Activated CD4-positive, alpha-beta T cell treated with anti-CD3 and anti-CD28 coated beads, Interleukin-2, amount 50 U/mL, for 24 hours (primary cell): ENCODE measurements around the gene COL4A6.

Experiments used
- DNase-seq, 2 donors: peaks; one replicate each; pipeline ENCODE4 v3.0.0-alpha.2; 2020; ENCODE audit warnings: low read depth in 1 of 2, low spot score in 1 of 2

The COL4A6 gene

GRCh38 chrX:108331126-108331909 lies 106.9 kb downstream of the COL4A6 start:
- no peak for DNase-seq

DNA sequence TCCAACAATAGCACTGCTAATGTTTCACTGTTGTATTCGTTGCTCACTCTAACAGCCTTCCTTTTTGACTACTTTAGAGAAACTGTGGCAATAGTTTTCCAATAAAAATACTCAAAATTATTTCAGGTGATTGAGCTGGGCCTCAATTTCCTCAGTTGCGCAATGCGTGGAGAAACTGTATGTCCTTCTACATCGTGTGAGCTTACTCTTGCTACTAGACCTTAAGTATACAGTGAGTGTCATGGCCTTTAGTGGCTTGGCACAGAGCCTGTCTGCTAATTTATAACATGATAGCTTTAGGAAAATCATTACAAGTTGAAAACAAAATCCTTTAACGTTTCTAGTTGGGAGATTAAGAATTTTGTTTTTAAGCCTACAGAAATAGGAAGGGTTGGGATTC lies 114.5 kb downstream of the COL4A6 start:
- no peak for DNase-seq

GRCh38 chrX:108322234-108322633 lies 116.0 kb downstream of the COL4A6 start:
- DNase-seq: no peak

- no peak for DNase-seq
Measured at GRCh38 chrX:108316456-108316855, 121.8 kb downstream of the COL4A6 start.

DNA sequence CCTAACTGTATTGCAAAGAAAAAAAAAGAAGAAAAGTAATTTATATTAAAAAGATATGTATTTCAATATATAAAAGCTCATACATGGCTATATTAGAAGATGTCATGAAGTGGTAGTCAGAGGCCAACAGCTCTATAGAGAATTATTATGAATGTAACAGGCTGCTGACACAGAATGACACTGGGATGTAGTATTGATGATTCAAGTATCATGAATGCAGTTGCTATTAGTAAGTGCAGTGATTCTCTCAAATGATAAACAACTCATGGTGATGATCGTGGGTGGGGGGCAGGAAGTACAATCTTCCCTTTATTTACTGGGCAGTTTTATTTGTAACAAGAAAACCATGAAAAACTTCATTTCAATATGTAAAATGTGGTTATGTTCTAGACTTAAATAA lies 124.6 kb downstream of the COL4A6 start:
- DNase-seq: no peak

- no peak for DNase-seq
Measured at GRCh38 chrX:108312957-108313356, 125.3 kb downstream of the COL4A6 start.

DNA sequence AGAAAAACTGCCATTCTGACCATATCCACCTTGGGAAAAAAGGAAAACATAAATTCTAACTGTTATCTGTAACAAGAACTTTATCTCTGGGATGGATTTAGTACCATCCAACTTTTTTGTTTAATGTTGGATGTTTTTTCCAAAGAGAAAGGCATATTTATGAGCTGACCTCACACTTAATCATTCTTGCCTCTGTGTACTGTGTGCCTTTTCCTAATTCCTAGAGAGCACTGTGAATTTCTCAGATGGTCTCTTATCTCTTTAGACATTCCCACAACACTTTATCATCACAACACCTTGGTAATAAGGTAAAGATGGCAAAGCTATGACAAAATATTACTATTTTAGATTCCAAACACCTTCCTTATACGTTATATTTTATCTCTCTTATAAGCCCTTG lies 126.2 kb downstream of the COL4A6 start:
- no peak for DNase-seq

DNA sequence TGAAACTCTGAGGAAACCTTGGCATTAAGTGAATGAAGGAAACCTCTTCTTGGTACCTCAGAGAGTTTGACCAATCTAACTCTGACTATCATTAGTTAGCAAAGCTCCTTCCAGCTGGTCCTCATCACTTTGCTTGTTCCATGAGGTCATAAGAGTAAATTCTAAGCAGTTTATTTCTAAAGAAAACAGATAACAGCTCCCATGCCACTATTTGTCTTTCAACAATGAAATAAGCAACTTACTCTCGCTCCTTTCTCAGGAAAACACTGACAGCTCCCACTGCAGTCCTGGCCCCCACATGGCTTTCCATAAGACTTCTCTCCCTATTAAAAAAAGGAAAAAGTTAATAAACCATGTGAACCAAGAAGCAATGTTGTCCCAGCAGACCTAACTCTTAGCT lies 127.7 kb downstream of the COL4A6 start:
- no peak for DNase-seq

DNA sequence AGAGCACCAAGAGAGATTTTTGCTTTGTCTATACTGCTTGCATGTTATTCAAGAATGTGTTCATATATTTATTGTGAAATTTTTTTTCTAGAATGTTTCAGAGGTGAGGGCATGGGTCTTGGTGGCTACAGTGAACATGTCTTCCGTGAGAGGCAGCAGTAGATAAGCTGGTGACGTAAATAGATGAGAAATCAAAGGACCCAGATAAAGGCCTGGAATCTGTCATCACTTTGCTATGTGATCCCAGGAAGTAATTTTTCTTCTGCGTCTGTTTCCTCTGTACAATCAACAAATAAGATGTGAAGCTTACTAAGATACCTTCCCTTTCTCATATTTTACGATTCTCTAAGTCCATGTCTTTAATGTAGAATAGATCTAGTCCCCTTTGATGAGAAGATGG lies 129.1 kb downstream of the COL4A6 start:
- no peak for DNase-seq

DNA sequence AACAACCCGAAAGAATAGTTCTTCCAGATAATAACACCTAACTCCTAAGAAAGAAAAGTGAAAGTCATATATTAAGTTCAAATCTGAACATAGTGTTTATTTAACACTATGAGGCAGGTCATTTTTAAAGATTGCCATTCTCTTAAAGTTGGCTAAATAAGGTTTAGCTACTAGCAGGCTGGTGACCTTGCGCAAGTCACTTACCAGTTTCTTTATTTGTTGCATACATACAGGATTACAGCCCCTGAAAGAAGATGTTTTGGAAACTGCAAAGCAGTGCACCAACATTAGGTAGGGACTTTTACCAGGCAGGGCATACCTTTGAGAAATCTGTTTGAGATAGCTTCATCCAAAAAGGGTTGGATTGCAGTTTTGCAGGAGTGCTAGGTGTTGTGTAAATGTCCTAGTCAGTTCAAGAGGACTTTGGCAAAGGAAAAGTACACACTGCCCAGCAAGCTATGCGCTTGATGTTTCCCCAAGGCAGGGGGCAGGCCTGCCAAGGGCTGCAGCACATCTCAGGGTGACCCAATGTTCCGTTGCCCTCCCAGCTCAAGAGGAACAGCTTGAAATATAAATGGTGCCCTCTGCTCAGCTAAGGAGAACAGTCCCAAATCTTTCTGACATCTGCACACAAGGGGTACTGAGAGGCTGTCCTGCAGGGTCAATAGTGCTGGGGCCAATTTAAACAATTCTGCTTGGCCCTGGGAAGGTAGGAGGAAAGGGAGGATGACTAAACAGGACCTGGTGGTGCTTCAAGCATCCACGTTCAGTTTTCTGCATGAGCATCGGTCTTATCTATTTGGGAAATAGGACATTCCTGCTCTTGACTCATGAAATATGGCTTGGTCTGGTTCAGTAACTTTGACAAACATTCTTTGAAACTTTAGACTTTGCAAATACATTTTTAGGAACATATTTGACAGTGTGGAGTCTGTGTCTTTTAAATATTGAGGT lies 130.8 kb downstream of the COL4A6 start:
- no peak for DNase-seq

DNA sequence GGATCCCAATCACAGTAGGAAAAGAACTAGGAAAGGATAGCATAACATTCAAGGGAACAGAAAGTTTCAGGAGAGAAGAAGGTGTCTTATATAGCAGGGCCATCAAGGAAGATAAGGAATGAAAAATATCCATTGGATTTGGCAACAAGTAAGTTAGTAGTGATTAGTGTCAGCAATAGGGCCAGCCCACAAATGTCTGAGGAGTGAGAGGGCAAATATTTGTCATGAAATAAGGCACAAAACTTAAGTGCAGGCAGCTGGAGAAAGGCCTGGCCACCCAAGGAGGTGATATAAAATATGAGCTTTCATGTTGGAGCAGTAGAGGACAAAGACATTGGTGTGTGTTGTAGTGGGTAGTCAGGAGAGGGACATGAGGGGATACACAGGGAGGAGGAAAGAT lies 132.1 kb downstream of the COL4A6 start:
- DNase-seq: no peak

DNA sequence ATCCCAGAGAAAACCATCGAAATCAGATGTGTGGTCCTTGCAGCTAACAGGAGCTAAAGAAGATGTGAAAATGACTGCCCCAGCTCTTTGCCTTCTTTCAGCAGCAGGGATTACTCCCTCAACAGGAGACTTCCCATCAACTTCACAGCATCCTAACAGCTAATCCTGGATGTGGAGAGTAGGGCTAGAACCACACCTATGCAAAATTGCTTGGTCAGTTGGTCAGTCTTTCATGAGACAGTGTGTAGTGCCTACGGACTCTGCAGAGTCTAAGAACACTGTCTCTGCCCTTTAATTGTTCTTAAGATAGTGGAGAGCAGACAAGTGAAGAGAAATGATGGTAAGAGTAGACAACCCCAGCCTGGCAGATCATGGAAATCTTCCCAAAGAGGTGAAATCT lies 133.5 kb downstream of the COL4A6 start:
- no peak for DNase-seq

GRCh38 chrX:108304210-108304609 lies 134.0 kb downstream of the COL4A6 start:
- DNase-seq: no peak

- DNase-seq: no peak
Measured at GRCh38 chrX:108303682-108304081, 134.5 kb downstream of the COL4A6 start.

GRCh38 chrX:108299704-108300103 lies 138.5 kb downstream of the COL4A6 start:
- no peak for DNase-seq

DNA sequence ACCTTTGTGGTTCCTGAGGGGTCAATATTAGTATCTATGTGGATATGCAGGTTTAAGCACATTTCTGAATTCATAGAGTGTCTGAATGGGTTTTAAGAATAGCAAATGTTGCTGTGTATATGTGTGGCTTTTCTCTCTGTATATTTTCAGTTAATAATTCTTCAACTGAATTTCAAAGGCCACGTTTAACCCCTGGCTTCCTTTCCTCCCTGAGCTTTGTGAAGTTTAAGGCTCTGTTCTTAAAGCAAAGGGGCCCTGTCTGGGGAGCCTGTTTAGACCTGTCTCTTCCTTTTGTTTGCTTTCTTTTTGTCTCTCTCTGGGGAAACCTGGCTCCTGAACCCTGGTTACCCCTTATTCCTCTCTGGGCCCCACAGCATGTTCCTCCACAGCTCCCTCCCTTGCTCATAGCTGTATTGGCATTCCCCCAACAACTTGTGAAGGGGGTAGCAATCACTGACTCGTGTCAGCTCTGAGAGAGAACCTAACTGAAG lies 139.1 kb downstream of the COL4A6 start:
- DNase-seq: no peak

DNA sequence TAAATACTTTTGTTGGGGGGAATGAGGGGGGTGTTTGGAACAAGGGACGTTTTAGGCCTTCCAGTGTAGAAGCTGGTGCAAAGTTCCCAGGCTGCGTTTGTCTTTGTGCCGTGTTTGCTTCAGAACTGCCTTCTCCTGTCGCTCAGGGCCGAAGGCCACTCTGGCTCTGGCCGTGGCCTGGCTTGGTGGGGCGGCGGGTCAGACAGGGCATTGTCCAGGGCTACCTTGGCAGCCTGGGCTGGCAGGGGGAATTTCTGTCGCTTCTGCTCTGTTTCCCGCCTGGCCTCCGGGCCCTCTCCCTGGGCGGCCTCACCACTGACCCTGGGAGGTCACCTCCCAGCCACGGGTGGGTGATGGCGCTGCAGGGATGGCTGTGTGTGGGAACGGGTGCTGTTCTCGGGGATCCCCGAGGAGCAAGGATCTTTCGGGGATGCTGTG lies 140.0 kb downstream of the COL4A6 start:
- DNase-seq: no peak

- no peak for DNase-seq
Measured at GRCh38 chrX:108297290-108297689, 140.9 kb downstream of the COL4A6 start.

- DNase-seq: no peak
Measured at GRCh38 chrX:108292053-108292452, 146.2 kb downstream of the COL4A6 start.

GRCh38 chrX:108285918-108286317 lies 152.3 kb downstream of the COL4A6 start:
- no peak for DNase-seq

DNA sequence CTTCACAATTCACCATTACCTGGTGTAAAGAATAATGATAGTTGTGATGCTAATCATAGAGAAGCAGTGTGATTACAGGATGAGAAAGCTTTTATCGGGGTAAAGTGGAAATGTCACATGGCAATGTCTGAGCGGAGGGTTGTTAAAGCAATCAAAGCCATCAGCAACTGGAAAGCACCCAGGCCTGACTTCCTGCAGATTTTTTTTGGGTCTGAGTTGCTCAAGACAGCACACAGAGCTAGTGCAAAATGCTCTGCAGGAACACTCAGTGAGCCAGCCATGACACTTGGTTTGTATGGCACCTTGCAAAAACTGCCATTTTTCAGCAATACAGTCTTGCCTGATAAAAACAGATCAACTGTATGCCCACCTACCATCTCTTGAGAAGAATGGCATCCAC lies 152.9 kb downstream of the COL4A6 start:
- no peak for DNase-seq

DNA sequence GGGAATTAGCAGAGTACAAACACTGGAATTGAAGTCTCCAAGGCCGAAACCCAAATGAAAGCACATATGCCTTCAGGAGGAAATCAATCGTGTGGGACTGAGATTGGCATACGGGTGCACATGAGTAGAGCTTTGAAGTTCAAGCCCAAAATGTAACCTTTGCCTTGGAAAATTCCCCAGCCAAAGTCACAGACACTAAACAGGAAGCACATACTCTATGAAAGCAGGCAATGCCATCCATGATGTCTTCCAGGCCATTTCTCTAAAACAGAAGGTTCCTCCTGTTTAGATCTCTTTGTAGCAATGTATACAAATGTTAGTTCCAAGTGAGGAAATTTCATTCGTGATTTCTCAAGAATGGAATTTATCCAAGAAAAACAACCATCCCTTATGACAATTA lies 162.5 kb downstream of the COL4A6 start:
- no peak for DNase-seq
